NCI-H1436 (cell line): ENCODE data around the gene SLC2A1.
A peak's percentile ranks its signal among the peaks of the same experiment; 100 is the strongest.

ENCODE experiments used
- DNase-seq: peaks from one replicate; lab custom pipeline; 2025; lab: John Stamatoyannopoulos, UW

Gene SLC2A1

DNA sequence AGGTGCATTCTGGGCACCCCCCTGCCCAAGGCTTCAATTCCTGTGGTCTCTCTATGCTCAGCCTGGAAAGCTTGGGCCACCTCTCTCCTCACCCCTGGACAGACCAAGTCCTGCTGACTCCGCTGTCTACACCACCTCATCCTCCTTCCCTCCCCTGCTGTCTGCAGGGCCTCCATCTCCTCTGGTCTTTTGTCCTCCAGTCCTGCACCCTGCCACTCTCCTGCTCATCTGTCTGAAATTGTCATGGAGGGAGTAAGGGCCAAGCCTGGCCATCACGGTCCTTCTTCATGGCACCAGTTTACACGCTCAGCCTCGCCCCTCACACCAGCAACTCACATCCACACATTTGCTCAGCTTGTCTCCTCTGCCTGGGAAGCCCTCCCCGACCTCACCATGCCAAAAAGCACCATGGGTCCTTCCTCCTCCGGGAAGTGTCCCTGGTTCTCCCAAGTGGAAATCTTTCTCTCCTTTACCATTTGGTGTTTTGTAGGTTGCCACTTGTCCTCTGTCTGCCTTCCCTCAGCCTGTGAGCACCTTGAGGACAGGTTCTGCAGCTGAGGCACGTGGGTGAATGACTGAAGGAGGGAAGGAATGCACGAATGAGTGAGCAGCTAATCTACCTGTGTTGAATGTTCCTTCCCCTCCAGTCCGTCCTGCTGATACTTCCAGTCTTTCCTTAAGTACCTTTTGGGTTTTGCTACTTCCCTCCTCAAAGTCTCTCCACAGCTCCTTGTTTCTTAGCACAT lies 2.1 kb upstream of the SLC2A1 start:
- DNase-seq = no peak

DNA sequence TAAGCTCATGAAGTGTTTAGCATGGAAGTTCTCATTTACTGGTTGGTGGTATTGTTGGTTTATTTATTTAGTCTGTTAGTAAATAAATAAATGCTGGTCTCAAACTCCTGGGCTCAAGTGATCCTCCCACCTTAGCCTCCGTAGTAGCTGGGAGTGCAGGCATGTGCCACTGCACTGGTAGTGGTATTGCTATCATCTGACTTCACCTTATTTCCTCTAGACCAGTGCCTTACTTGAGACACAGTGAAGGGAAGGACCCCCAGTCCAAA lies 1.4 kb upstream of the SLC2A1 start:
- no peak for DNase-seq

- peak; percentile 31 for DNase-seq
Measured at GRCh38 chr1:42957880-42958487, 684 bp downstream of the SLC2A1 start.

DNA sequence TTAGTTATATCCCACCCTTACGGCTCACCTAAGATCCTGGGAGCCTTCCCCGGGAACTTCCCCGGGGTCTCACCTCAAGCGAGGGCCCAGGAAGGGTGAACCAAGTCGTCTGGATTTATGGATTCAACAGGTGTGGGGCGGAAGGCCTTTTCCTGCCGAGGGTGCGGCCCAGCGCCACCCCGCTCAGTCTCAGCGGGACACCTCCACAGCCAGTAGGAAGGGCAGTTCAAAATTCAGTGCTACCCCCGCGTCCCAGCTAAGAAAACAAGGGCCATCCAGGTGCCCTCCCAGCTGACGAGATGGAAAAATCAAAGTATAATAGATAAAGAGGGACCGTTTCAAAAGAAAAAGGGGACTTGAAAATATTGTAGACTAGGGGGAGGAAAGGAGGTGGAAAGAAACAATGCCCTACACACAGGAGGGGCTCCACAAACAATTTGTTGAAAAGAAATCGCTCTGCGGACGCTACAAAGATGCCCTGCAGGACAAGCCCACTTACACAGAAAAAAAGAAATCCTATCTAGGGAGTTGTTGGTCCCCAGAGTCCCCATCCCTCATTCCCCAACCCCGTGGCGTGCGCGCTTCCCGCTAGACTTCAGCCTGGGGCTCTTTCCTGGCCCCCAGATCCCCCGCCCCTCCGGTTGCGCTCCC lies 1.3 kb downstream of the SLC2A1 start:
- no peak for DNase-seq

- no peak for DNase-seq
Measured at GRCh38 chr1:42956739-42957138, 1.9 kb downstream of the SLC2A1 start.

- DNase-seq = no peak
Measured at GRCh38 chr1:42955311-42956063, 3.2 kb downstream of the SLC2A1 start.

GRCh38 chr1:42953182-42954180 lies 5.2 kb downstream of the SLC2A1 start:
- no peak for DNase-seq

GRCh38 chr1:42952303-42953001 lies 6.2 kb downstream of the SLC2A1 start:
- no peak for DNase-seq

DNA sequence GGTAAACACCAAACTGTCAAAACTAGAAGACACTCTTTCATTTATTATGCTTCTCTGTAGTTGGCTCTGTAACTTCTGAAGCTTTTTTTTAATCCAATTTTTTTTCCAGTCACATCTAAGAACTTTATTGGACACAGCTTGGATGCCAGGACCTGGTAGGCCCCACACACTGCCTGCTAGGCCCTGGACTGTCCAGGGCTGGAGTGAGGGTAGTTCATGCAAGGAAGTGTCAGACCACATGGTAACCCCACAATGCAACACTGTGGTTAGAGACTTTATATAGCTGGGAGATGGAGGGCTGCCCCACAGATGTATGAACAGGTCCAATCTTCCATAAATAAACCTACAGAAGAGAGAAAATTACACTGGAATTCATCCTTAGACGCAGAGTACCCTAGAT lies 7.1 kb downstream of the SLC2A1 start:
- no peak for DNase-seq

GRCh38 chr1:42950116-42950481 lies 8.6 kb downstream of the SLC2A1 start:
- no peak for DNase-seq

DNA sequence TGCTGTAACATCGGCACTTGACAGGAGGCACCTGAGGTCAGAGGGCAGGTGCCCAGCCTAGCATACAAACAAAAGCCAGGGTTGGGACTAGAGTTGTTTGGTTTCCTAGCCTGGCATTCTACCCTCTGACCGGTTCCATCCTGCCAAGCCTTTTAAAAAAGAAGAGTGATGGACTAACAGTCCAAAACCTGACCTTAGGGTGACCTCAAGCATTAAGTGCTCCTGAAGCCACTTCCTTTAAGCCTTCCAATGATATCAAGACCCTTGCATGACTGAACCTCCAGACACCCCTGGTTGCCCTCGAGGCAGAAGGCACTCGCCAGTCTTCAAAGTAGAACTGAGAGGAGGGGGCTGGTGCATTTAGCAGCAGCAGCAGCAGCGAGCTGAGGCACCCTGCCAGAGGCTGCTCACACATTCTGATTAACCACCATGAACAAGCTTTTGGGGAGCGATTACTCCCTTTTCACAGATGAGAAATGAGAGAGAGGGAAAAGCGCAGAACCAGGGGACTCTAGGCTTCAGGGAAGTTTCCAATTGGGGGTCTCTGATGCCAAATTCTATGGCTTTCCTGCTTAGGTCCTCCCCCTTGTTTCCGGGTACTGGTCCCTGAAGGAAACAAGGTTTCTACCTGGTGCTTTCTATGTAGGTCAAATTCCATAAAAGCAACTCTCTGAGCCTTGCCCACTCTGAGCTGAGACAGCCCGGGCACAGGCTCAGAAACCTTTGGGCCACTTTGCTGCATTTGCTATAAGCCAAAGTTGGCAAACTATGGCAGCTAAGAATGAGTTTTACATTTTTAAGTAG lies 9.2 kb downstream of the SLC2A1 start:
- no peak for DNase-seq

- no peak for DNase-seq
Measured at GRCh38 chr1:42947965-42948732, 10.5 kb downstream of the SLC2A1 start.

DNA sequence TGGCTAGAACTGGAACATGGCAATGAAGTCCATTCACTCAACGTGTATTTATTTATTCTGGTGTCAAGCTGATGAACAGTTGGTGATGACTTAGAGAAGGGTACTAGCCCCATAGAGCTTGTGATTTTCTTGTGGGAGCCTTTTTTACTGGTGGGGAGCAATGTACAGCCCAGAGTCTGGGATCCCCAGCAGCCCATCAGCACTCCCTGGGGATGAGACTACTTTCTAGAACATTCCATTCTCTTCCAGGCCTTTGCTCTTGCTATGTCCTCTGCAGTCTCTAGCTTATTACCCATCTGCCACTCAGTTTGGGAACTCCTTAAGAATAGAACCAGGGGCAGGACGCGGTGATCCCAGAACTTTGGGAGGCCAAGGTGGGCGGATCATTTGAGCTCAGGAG lies 11.6 kb downstream of the SLC2A1 start:
- no peak for DNase-seq

DNA sequence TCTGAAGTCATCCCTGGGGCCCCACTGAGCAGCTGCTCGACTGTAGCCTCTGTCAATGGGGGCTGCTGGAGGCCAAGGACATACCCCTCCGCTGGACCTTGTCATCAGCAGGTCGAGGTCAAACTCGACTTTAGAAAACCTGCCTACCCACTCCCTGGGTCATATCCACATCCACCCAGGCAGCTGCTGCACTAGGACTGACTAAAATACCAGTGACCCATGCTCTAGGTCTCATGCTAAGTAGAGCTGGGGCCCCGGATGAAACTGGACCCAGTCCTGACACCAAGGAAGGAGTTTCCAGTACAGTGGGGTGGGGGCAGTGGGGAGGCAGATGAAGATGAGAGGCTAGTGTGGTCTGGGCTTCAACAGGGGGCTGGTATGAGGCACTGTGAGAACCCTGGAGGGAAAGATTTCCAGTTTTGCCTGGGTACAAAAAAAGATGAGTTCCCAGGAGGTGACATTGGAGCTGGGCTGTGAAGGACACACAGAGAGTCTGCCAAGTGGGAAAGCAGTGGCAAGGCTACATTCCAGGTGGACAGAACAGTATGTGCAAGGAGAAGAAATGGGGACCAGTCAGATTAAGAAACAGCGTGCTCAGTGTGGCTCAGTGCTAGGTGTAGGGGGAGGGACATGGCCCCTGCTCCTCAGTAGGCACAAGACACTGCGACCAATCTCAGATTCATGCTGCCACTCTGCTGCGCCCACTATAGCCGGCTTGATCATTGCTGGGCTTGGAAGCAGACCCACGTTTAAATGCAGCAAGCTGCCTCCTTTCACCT lies 12.4 kb downstream of the SLC2A1 start:
- no peak for DNase-seq

DNA sequence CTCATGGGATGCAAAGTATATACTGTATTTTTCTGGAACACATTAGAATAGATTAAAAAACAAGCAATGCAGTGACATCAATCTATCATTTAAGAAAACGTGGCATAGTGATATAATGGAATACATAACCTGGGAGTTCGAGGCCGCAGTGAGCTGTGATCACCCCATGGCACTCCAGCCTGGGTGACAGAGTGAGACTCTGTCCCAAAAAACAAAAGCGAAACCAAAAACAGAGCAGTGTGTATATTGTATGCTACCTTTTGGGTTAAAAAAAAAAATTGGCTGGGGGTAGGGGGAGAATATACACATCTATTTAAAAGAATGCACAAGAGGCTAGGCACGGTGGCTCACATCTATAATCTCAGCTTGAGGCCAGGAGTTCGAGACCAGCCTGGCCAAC lies 13.5 kb downstream of the SLC2A1 start:
- DNase-seq = no peak

GRCh38 chr1:42944246-42944928 lies 14.3 kb downstream of the SLC2A1 start:
- no peak for DNase-seq

- DNase-seq = no peak
Measured at GRCh38 chr1:42943728-42944127, 14.9 kb downstream of the SLC2A1 start.

GRCh38 chr1:42943166-42943565 lies 15.5 kb downstream of the SLC2A1 start:
- DNase-seq = no peak
